ENCODE results near the gene EPG5. TPM values are rescaled to one million over a fixed set of nuclear protein-coding genes. Genes with fewer than 3 reads are reported as not detected.

EPG5 gene
- polyA plus RNA-seq, 2 of the 4 experiments (the other 2 are of a cell fraction) = 3.8 to 10.7 TPM

DNA sequence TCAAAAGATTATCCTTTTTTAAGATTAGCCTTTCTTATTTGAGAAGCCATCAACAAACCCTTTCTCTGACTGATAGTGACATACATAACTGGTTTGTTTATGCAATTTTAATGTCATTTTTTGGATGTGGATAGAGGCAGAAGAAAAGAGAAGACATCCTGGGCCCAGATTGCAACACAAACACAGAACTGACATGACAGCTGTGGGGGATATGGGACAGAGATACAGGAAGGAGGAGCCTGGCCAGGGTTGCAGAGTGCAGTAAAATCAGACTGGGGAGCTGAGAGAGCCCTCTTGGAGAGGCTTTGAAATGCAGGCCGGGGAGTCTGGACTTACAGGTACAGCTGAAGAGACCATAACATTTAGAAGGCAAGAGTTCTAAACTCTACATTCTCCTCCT is 76.5 kb downstream of the EPG5 start:
- POLR2A ChIA-PET = no interaction called here
- ATAC-seq (no peak), FAIRE-seq (no peak), DNase-seq (ENCODE audit: low read depth in 1 of 2, low spot score in 1 of 2) (no peak)
- no peaks in the 10 kb centered on the region for H3K9me3 ChIP-seq
- no peak overlapping the region for H3K4me3 ChIP-seq
- WGBS (ENCODE audit: missing lambda C conversion rate) = 94% methylated on average over 1 of the region's 1 CpG
- TF ChIP-seq CBX8 (IDR thresholded peaks at IDR 0.05) (no peak), HOXB5 (CRISPR knock-in tag; IDR thresholded peaks at IDR 0.05) (no peak), HES2 (IDR thresholded peaks at IDR 0.05) (no peak), ZC3H11A (IDR thresholded peaks at IDR 0.05) (no peak), TFCP2L1 (CRISPR knock-in tag; IDR thresholded peaks at IDR 0.05) (no peak), SREBF2 (IDR thresholded peaks at IDR 0.05) (no peak), MAX (IDR thresholded peaks at IDR 0.05) (no peak), KDM1A (IDR thresholded peaks at IDR 0.05; ENCODE audit: low read depth) (no peak), CHD2 (IDR thresholded peaks at IDR 0.05; ENCODE audit: low read length, partially characterized antibody) (no peak), ATOH8 (CRISPR knock-in tag; IDR thresholded peaks at IDR 0.05; ENCODE audit: low read depth) (no peak), CEBPB (IDR thresholded peaks at IDR 0.05) (no peak), ZFP36 (IDR thresholded peaks at IDR 0.05; ENCODE audit: borderline replicate concordance, partially characterized antibody) (no peak), TP53 (CRISPR knock-in tag; IDR thresholded peaks at IDR 0.05) (no peak), ESRRA (IDR thresholded peaks at IDR 0.05; ENCODE audit: borderline replicate concordance, low read length) (no peak), EP300 (IDR thresholded peaks at IDR 0.05) (no peak), REST (IDR thresholded peaks at IDR 0.05) (no peak), MYC (IDR thresholded peaks at IDR 0.05; ENCODE audit: borderline replicate concordance, low read length) (no peak), HEYL (CRISPR knock-in tag; IDR thresholded peaks at IDR 0.05) (no peak), SMC3 (IDR thresholded peaks at IDR 0.05) (no peak)
- H3K27ac ChIP-seq = no peak overlapping the region
- CTCF ChIA-PET = interaction anchor here (0.8 to 1.8 kb wide), 3 partner anchors 11 to 168 kb away, joined by 3 to 10 read pairs (median 3); no protein-coding TSS in a partner anchor
- no peaks in the 10 kb centered on the region for H3K4me1 ChIP-seq
- no peak overlapping the region for H3K4me2 ChIP-seq

DNA sequence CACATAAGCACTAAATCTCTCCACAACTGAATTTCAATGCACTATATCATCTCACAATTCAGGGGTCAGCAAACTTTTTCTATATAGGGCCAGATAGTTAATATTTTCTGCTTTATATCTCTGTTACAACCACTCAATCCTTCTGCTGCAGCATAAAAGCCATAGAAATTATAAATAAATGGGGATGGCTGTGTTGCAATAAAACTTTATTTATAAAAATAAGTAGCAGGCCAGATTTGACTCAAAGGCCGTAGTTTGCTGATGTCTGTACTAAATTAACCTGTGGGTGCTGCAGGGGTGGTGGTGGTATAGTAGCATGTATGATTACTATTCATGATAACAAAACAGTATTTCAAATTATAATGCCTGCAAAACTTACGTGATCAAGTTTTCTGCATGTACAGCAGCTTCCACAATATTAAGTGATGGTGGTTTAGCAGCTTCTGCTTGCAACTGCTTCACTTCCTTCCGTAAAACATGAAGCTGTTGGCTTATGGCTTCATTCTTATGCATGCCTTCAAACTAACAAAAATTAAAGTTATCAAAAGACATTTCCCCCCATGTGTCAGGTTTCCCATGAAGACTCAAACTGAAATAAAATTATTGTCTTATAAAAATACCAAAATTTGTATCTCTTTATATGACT is 77.6 kb downstream of the EPG5 start:
- Histone ChIP-seq H3K4me3 (no peak overlapping the region), H3K9me3 (no peaks in the 10 kb centered on the region), H3K4me2 (no peak overlapping the region), H3K4me1 (no peaks in the 10 kb centered on the region), H3K27ac (no peak overlapping the region)
- FAIRE-seq = no peak
- CTCF ChIA-PET = interaction anchor here (1.2 kb wide), 1 partner anchor 167 kb away, joined by 3 read pairs; no protein-coding TSS in a partner anchor
- ATAC-seq = no peak
- 92% methylated on average over 3 of the region's 3 CpGs for WGBS (ENCODE audit: missing lambda C conversion rate)
- POLR2A ChIA-PET = no interaction called here
- no peak for DNase-seq (ENCODE audit: low read depth in 1 of 2, low spot score in 1 of 2)
- TF ChIP-seq CHD4 (IDR thresholded peaks at IDR 0.05; ENCODE audit: borderline replicate concordance) (no peak), RARB (CRISPR knock-in tag; IDR thresholded peaks at IDR 0.05) (no peak), POLR2AphosphoS2 (conservative IDR thresholded peaks at IDR 0.05; ENCODE audit: low read length) (no peak), HOXB13 (CRISPR knock-in tag; IDR thresholded peaks at IDR 0.05; ENCODE audit: low read depth) (no peak), CTCF (IDR thresholded peaks at IDR 0.05) (no peak)

All from A549 (cell line).